ENCODE measurements around the gene NANOS3. TPM values are rescaled to one million over a fixed set of nuclear protein-coding genes. Genes with fewer than 3 reads are reported as not detected.

NANOS3 gene
- total and polyA plus RNA-seq, 10 of the 15 experiments (the other 5 are each of a cell fraction or from before 2014, with no cell fraction given): 0.31 to 1.7 (median 0.81) TPM

GRCh38 chr19:13833330-13834243 is 43.3 kb upstream of the NANOS3 start (continued):
- TF ChIP-seq MTA3 (IDR thresholded peaks at IDR 0.05; ENCODE audit: borderline replicate concordance, low read length): peak; percentile 78; the same call in 1 of the 2 replicates
- no peak for TF ChIP-seq RELA (IDR thresholded peaks at IDR 0.05; ENCODE audit: borderline replicate concordance, partially characterized antibody)
- TF ChIP-seq NR2C1 (IDR thresholded peaks at IDR 0.05): no peak
- no peak for TF ChIP-seq EZH2 (IDR thresholded peaks at IDR 0.05; ENCODE audit: borderline replicate concordance, control insufficient read depth, low read depth, low read length)
- TF ChIP-seq WRNIP1 (IDR thresholded peaks at IDR 0.05; ENCODE audit: borderline replicate concordance, low read depth, low read length): no peak
- TF ChIP-seq SIN3A (IDR thresholded peaks at IDR 0.05; ENCODE audit: low read depth, low read length): no peak
- no peak for TF ChIP-seq CEBPB (IDR thresholded peaks at IDR 0.05; ENCODE audit: borderline replicate concordance in 1 of 2, low read depth in 2 of 2, low read length in 2 of 2)
- no peak for TF ChIP-seq CHD1 (IDR thresholded peaks at IDR 0.05; ENCODE audit: low read depth, low read length)
- no peak for TF ChIP-seq USF1 (IDR thresholded peaks at IDR 0.05; ENCODE audit: borderline replicate concordance, extremely low read length, insufficient read depth, low read depth, low read length)
- TF ChIP-seq, protein P1, sequence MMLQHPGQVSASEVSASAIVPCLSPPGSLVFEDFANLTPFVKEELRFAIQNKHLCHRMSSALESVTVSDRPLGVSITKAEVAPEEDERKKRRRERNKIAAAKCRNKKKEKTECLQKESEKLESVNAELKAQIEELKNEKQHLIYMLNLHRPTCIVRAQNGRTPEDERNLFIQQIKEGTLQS (IDR thresholded peaks at IDR 0.05; ENCODE audit: borderline replicate concordance, extremely low read depth, low read depth, low read length): no peak
- no peak for TF ChIP-seq SREBF2 (IDR thresholded peaks at IDR 0.05; ENCODE audit: low read length)
- no peak for TF ChIP-seq TCF7 (IDR thresholded peaks at IDR 0.05; ENCODE audit: borderline replicate concordance)
- TF ChIP-seq KLF5 (IDR thresholded peaks at IDR 0.05; ENCODE audit: partially characterized antibody): no peak
- TF ChIP-seq RELB (IDR thresholded peaks at IDR 0.05; ENCODE audit: low read depth): no peak
- no peak for TF ChIP-seq MYB (IDR thresholded peaks at IDR 0.05; ENCODE audit: borderline replicate concordance, low read depth, low read length)
- peak; percentile 86 for TF ChIP-seq BCL3 (IDR thresholded peaks at IDR 0.05; ENCODE audit: borderline replicate concordance, insufficient read depth, low read depth, low read length, poor library complexity, severe bottlenecking)
- TF ChIP-seq FOS (IDR thresholded peaks at IDR 0.05; ENCODE audit: borderline replicate concordance, extremely low read depth, insufficient read length): peak; percentile 60
- TF ChIP-seq ZBTB4 (CRISPR knock-in tag; IDR thresholded peaks at IDR 0.05): no peak
- no peak for TF ChIP-seq SPI1 (IDR thresholded peaks at IDR 0.05; ENCODE audit: borderline replicate concordance, insufficient read depth, low read depth, low read length)
